Epithelial cell of proximal tubule (primary cell): ENCODE measurements around the gene NUP107. TPM values are rescaled to one million over a fixed set of nuclear protein-coding genes. Genes with fewer than 3 reads are reported as not detected.

Source experiments
- DNase-seq: peaks from one replicate; pipeline ENCODE4 v3.0.0-alpha.2; 2011; ENCODE audit warnings: low read depth
- H3K4me3 ChIP-seq: 2 replicates; pipeline ENCODE4 v1.5.1; 2011; ENCODE audit warnings: low read depth, mild to moderate bottlenecking, low read length
- CTCF ChIP-seq: conservative IDR thresholded peaks from 2 replicates; pipeline ENCODE4 v1.5.1; 2012; ENCODE audit warnings: low read depth, mild to moderate bottlenecking, low read length
- total RNA-seq: library from RNA; depleted of rRNA; stranded (reverse); fragments of >200 nt; gene quantifications from 2 replicates; pipeline ENCODE4 v1.2.3, GENCODE V29; 2015

NUP107 gene
- total RNA-seq, 1 donor from 2014 or later = 63.3 TPM

GRCh38 chr12:68789144-68789878 is 102.5 kb downstream of the NUP107 start:
- no peak for TF ChIP-seq CTCF
- H3K4me3 ChIP-seq = no peak overlapping the region
- no peak for DNase-seq

GRCh38 chr12:68790081-68790951 is 103.5 kb downstream of the NUP107 start:
- no peak for TF ChIP-seq CTCF
- DNase-seq = no peak

GRCh38 chr12:68790952-68791234 is 104.1 kb downstream of the NUP107 start:
- H3K4me3 ChIP-seq = no peak overlapping the region
- no peak for DNase-seq
- TF ChIP-seq CTCF = no peak

More at GRCh38 chr12:68790081-68790951, 103.5 kb downstream of the NUP107 start:
- H3K4me3 ChIP-seq = no peak overlapping the region

GRCh38 chr12:68791897-68792481 is 105.2 kb downstream of the NUP107 start:
- TF ChIP-seq CTCF = no peak
- no peak for DNase-seq

GRCh38 chr12:68792952-68793351 is 106.2 kb downstream of the NUP107 start:
- DNase-seq = no peak
- no peak overlapping the region for H3K4me3 ChIP-seq
- no peak for TF ChIP-seq CTCF

More at GRCh38 chr12:68791897-68792481, 105.2 kb downstream of the NUP107 start:
- H3K4me3 ChIP-seq = no peak overlapping the region

- TF ChIP-seq CTCF = no peak
- no peak overlapping the region for H3K4me3 ChIP-seq
- no peak for DNase-seq
Measured at GRCh38 chr12:68793436-68793835, 106.7 kb downstream of the NUP107 start.
